Stimulated activated CD4-positive, alpha-beta T cell treated with anti-CD3 and anti-CD28 coated beads, TNF-alpha, amount 100 ng/mL, for 48 hours (primary cell): ENCODE results near the gene TMEM59.
"Not testable (repeated sequence)": the region's sequence is repeated elsewhere in the genome, so short reads cannot be mapped to it uniquely, and the experiment has no call there.

Source experiments
- DNase-seq, 3 donors: peaks; one replicate each; pipeline ENCODE4 v3.0.0-alpha.2; 2020; ENCODE audit warnings: low read depth in 3 of 3

Gene TMEM59

GRCh38 chr1:54013393-54014008 is 39.5 kb downstream of the TMEM59 start:
- DNase-seq: no peak

DNA sequence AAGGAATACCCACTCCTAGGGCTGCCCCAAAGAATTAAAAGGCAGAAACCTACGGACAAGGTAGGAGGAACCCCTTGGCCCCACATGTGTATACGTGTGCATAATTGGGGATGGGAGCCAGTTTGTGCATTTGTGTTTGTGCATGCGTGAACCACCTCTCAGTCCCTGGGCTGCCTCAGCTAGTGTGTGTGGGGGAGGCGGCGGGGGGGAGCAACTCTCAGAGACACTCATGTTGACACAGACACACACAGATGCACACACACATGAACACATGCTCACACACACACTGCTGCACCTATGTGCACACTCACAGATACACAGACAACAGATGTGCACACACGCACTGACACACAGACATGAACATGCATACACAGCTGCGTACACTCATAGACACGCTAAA is 40.1 kb downstream of the TMEM59 start:
- DNase-seq: no peak

GRCh38 chr1:54012008-54012325 is 41.0 kb downstream of the TMEM59 start:
- DNase-seq: no peak

GRCh38 chr1:54011316-54012007 is 41.5 kb downstream of the TMEM59 start:
- no peak for DNase-seq

- DNase-seq: no peak
Observed at GRCh38 chr1:54010415-54011117, 42.4 kb downstream of the TMEM59 start.

GRCh38 chr1:54009406-54009805 is 43.6 kb downstream of the TMEM59 start:
- DNase-seq: no peak

DNA sequence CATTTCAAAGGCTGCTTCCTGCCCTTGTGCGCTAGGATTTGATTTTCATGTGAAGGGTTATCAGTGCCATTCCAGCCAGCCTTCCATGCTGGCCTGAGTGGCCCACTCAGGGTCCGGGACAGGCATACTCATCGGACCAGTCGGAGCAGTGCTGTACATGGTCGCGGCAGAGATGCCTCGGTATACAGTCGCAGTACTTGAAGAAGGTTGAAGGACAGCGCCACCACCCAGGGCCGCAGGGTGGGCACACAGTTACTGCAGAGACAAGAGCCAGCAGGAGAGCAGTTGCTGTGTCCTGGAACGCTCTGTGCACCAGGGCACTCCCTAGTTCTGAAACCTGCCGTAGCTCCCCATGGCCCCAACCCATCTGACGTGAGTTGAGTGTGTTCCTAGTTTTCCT is 44.1 kb downstream of the TMEM59 start:
- DNase-seq: no peak

GRCh38 chr1:54007613-54008012 is 45.4 kb downstream of the TMEM59 start:
- DNase-seq: no peak

DNA sequence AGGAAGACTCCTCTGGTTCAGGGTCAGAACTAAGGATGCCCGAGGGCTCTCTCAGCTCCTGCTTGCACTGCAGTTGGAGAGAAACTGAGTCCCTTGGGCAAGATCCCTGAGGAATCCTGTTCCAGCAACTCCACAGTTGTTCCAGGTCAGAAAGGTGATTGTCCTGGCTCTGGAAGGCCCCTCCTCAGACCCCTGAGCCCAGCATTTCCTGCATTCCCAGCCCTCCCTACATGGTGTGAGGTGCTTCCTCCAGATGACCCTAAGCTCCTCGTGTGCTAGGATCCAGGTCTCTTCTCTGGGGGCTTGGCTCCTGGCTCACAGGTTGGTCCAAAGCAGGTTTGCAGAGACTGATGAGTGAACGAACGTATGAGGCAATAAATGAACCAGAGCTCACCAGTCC is 46.5 kb downstream of the TMEM59 start:
- no peak for DNase-seq

- DNase-seq: no peak
Observed at GRCh38 chr1:54004481-54005049, 48.4 kb downstream of the TMEM59 start.

DNA sequence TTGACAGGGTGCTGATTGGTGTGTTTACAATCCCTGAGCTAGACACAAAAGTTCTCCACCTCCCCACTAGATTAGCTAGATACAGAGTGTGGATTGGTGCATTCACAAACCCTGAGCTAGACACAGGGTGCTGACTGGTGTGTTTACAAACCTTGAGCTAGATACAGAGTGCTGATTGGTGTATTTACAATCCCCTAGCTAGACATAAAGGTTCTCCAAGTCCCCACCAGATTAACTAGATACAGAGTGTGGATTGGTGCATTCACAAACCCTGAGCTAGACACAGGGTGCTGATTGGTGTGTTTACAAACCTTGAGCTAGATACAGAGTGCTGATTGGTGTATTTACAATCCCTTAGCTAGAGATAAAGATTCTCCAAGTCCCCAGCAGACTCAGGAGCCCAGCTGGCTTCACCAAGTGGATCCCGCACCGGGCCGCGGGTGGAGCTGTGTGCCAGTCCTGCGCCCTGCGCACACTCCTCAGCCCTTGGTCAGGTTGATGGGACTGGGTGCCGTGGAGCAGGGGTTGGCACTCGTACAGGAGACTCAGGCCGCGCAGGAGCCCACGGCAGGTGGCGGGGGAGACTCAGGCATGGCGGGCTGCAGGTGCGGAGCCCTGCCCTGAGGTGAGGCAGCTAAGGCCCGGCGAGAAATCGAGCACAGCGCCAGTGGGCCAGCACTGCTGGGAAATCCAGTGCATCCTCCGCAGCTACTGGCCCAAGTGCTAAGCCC is 49.1 kb downstream of the TMEM59 start:
- DNase-seq: not testable (repeated sequence)

- DNase-seq: no peak
Observed at GRCh38 chr1:54003249-54003646, 49.8 kb downstream of the TMEM59 start.

- no peak for DNase-seq
Observed at GRCh38 chr1:54002544-54003248, 50.3 kb downstream of the TMEM59 start.

DNA sequence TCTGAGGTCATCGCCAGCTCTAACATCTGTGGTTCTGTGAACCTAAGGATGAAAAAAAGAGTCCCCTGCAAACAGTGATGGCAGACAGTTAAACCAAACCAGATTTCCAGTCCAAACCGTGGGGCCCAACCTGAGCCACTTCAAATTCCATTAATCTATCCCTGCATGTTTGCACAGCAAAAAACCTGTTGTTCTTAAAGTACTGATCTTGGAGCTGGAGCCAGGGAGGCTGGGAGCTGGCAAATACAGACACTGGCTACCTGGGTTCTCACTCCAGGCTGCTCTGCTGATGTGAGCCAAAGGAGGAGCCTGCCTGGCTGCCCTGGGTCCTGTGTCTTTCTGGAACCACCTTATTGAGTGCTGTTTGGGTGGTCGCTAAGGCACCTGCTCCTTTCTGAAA is 51.4 kb downstream of the TMEM59 start:
- no peak for DNase-seq

GRCh38 chr1:53999920-54000319 is 53.1 kb downstream of the TMEM59 start:
- no peak for DNase-seq

DNA sequence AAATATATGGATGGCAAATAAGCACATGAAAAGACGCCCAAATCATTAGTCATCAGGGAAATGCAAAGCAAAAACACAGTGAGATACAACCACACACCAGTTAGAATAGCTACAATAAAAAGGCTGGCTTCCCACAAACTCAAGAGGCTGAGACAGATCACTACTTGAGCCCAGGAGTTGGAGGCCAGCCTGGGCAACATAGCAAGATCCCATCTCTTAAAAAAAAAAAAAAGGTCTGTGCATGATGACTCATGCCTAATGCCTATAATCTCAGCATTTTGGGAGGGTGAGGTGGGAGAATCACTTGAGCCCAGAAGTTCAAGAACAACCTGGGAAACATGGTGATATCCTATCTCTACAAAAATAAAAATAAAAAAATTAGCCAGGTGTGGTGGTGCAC is 54.8 kb downstream of the TMEM59 start:
- DNase-seq: no peak

- DNase-seq: no peak
Observed at GRCh38 chr1:53995683-53996082, 57.3 kb downstream of the TMEM59 start.

DNA sequence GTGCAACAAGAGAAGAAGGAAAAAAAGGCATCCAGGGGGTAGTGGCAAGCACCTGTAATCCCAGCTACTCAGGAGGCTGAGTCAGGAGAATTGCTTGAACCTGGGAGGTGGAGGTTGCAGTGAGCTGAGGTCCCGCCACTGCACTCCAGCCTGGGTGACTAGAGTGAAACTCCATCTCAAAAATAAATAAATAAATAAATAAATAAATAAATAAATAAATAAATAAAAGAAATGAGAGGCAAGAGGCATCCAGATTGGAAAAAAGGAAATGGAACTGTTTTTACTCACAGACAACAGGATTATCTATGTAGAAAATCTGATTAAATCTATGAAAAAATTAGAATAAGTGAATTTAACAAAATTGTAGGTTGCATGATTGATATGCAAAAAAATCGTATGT is 58.5 kb downstream of the TMEM59 start:
- not testable (repeated sequence) for DNase-seq

GRCh38 chr1:53992085-53992874 is 60.7 kb downstream of the TMEM59 start:
- DNase-seq: no peak

DNA sequence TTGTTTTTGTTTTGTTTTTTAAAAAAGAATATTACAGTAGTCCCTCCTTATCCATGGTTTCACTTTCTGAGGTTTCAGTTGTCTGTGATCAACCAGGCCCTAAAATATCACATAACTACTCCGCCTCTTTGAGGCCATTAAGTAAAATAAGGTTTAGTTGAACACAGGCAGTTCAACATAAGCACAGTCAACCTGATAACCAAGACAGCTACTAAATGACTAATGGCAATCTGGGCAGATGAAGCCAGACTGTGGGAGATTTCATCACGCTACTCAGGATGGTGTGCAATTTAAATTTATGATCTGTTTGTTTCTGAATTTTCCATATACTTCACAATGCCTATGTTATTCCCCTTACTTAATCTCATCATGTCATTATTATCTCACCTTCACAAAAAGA is 65.1 kb downstream of the TMEM59 start:
- no peak for DNase-seq

GRCh38 chr1:53986458-53986857 is 66.5 kb downstream of the TMEM59 start:
- DNase-seq: no peak
